ENCODE measurements around the gene CAPNS1.

CAPNS1 gene

DNA sequence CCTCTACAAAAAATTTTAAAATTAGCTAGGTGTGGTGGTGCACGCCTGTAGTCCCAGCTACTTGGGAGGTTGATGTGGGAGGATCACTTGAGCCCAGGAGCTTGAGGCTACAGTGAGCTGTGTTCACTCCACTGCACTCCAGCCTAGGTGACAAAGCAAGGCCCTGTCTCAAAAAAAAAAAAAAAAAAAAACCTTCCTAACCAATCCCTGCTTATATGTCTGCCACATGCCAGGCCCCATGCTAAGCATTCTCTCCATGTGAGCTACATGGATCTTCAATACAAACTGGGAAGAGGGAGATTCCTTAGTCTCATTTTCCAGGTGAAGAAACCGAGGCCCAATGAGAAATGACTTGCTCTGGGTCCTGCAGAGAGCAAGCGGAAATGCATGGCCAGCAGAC lies 31.2 kb upstream of the CAPNS1 start:
- H3K27ac ChIP-seq: no peak overlapping the region
- TF ChIP-seq, protein P1, sequence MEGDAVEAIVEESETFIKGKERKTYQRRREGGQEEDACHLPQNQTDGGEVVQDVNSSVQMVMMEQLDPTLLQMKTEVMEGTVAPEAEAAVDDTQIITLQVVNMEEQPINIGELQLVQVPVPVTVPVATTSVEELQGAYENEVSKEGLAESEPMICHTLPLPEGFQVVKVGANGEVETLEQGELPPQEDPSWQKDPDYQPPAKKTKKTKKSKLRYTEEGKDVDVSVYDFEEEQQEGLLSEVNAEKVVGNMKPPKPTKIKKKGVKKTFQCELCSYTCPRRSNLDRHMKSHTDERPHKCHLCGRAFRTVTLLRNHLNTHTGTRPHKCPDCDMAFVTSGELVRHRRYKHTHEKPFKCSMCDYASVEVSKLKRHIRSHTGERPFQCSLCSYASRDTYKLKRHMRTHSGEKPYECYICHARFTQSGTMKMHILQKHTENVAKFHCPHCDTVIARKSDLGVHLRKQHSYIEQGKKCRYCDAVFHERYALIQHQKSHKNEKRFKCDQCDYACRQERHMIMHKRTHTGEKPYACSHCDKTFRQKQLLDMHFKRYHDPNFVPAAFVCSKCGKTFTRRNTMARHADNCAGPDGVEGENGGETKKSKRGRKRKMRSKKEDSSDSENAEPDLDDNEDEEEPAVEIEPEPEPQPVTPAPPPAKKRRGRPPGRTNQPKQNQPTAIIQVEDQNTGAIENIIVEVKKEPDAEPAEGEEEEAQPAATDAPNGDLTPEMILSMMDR (conservative IDR thresholded peaks at IDR 0.05): no peak
- no peak for TF ChIP-seq ZFX (IDR thresholded peaks at IDR 0.05)

DNA sequence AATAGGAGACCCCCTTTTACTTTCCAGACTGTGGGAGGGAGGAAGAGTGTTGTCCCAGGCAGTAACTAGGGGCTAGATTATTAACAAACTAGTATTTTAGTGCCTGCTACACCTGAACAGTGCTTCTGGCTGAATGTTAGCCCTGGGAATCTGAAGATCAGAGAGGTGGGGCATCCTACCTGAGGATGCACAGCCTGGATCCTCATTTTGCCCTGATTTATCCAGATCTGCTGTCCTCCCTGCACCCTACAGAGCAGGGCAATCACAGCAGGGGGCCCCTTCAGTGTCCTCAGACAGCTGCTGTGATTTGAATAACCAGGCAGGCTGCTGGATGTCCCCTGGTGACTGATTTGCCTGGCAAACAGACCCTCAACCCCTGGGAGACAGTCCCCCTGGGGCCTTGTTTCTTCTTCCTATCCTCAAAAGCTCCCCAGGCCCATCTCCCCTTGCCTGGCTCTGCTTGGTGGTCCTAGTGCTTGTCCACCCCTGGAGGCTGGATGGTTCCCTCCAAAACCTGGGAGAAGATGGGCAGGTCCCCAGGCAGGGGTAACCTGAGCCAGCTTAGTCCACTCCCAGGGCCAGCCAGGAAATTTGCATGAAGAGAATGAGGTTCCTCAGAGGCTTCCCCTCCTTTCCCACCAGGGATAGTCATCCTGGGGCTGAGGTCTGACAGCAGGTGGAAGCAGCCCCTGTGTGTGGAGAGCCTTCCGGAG lies 29.2 kb upstream of the CAPNS1 start, which contains the start of gene OVOL3:
Gene OVOL3, plus strand, starts transcription at position 657 of the 713 bp plus-strand sequence. CDS start 60 bp downstream, outside the sequence.
- no peak within 1 kb of the TSS for H3K27ac ChIP-seq
- no peak for TF ChIP-seq ZFX (IDR thresholded peaks at IDR 0.05)
- TF ChIP-seq, protein P1 (conservative IDR thresholded peaks at IDR 0.05): no peak

DNA sequence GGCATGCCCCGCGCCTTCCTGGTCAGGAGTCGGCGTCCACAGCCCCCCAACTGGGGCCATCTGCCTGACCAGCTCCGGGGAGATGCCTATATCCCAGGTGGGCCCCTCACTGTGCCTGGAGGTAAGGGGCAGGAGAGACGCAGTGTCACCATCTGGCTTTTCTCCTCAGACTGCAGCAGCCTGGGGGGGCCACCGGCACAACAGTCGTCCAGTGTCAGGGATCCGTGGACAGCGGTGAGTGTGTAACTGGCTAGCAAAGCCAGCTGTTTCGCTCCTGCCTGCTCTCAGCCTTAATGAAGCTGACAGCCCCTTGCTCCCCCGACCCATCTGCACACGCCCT lies 28.7 kb upstream of the CAPNS1 start:
- no peak for TF ChIP-seq ZFX (IDR thresholded peaks at IDR 0.05)
- TF ChIP-seq, protein P1 (conservative IDR thresholded peaks at IDR 0.05): no peak
- H3K27ac ChIP-seq: no peak overlapping the region

DNA sequence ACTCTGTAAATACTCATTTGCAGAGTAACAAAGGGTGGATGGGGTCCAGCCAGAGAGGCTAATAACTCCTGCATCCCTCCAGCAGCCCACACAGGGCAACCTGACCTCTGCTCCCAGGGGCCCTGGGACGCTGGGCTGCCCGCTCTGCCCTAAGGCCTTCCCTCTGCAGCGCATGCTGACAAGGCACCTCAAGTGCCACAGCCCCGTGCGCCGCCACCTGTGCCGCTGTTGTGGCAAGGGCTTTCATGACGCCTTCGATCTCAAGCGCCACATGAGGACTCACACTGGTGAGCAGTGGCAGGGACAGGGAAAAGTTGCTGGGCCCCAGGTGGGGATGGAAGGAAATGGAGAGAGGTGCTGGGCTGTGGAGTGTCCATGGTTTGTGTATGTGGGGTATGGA lies 27.2 kb upstream of the CAPNS1 start:
- no peak overlapping the region for H3K27ac ChIP-seq
- TF ChIP-seq, protein P1 (conservative IDR thresholded peaks at IDR 0.05): no peak

DNA sequence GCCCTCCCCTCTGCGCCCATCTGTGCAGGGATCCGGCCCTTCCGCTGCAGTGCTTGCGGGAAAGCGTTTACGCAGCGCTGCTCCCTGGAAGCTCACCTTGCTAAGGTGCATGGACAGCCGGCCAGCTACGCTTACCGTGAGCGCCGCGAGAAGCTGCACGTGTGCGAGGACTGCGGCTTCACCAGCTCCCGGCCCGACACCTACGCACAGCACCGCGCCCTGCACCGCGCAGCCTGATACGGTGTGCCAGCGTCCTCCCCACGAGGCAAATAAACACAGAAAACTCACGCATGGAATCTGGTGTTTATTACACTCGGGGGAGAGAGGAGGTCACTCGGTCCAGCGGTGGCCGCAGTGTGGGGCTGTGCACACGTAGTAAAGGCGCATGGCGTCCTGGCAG lies 26.4 kb upstream of the CAPNS1 start:
- no peak for TF ChIP-seq ZFX (IDR thresholded peaks at IDR 0.05)
- TF ChIP-seq, protein P1 (conservative IDR thresholded peaks at IDR 0.05): no peak
- peak overlapping the region; percentile 91 for H3K27ac ChIP-seq

DNA sequence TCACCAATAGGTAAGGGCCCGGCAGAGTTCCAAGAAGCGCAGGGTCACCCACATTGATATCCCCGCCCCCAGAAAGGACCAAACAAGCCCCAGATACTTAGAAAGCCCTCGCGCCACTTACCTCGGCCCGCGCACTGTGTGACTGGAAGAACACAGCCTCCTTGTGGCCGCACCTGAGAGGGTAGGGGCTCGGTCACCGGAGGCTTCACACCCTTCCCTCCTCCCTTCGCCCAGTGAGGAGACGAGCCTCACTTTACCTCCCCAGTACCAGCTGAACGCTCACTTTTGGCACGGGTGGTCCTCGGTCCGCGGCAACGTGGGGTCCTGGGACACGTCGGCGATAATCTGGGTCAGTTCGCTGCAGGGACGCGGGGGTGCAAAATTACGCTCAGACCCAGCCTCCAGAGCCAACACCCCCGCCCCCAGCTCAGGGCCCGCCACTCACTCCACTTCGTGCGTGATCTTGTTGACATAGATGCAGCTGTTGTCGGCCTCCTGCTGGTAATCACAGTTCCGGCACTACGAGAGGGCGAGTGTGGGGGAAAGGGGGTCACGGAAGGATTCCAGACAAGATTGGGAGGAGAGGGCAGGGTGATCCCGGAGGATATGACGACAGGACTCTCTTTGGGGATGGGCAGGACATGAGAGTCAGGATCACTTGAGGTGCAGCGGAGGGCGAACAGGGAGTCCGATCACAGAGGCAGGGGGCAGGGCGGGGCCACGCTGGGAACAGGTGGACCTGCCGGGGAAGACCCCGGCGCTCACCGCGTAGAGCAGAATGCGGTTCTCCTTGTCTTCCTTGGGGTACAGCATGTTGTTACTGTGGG lies 25.8 kb upstream of the CAPNS1 start:
- TF ChIP-seq ZFX (IDR thresholded peaks at IDR 0.05): no peak
- TF ChIP-seq, protein P1 (conservative IDR thresholded peaks at IDR 0.05): no peak
- H3K27ac ChIP-seq: peak overlapping the region; percentile 91

Measured in C4-2B (cell line).